NOMO-1 treated with dmso at 0.1 percent for 144 hours (cell line): ENCODE data around the gene CDC42EP3.

Experiments used
- DNase-seq: peaks from one replicate; lab custom pipeline; 2025; ENCODE audit not compliant: unreplicated experiment; lab: John Stamatoyannopoulos, UW

Gene CDC42EP3

DNA sequence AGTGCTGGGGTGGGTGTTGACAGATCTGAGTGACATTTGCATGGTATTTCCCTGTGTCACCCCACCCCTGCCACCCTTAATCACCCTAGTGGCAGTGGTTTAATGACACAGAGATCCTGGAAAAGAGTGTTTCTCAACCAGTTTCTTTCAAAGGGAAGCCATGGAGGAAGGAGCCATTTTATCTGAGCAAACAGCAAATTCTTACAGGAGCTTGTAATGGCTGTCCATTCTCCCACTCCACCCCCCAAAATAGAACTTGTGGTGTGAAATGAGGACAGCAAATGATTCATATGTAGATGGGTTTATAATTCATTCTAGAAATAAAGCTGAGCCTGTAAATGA lies 51.5 kb downstream of the CDC42EP3 start:
- DNase-seq: no peak

DNA sequence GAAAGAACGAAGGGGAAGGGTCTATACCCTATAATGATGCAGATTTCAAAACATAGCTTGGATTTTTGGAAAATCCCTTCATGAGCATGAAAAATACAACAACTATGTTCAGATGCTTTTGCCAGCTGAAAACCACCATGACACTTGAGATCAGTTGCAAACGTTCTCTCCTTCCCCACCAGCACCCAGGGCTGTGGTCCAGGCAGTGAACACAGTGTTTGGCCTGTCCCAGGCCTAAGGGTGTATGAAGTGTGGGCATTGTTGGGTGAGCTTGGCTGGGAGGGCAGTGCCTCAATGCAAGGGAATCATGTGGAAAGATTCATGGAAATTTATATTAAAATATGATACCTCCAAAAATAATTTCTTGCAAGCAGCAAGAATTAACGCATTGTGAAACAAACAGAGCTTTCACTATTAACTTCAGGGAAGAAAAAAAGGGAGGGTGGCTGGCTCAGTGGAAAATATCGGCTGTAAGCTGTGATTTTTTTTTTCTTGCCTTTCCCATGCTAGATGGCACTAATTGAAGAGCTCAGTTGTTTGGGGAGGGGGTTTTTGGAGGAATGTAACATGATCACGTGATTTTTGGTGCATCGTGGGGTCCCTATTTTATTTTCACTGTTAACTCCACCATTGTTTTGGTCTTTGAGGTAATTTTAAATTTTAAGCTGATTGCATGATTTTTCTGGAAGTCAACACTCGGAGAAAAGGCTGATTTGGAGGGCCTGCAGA lies 52.0 kb downstream of the CDC42EP3 start:
- DNase-seq: no peak

- DNase-seq: no peak
Observed at GRCh38 chr2:37618326-37618725, 53.1 kb downstream of the CDC42EP3 start.

DNA sequence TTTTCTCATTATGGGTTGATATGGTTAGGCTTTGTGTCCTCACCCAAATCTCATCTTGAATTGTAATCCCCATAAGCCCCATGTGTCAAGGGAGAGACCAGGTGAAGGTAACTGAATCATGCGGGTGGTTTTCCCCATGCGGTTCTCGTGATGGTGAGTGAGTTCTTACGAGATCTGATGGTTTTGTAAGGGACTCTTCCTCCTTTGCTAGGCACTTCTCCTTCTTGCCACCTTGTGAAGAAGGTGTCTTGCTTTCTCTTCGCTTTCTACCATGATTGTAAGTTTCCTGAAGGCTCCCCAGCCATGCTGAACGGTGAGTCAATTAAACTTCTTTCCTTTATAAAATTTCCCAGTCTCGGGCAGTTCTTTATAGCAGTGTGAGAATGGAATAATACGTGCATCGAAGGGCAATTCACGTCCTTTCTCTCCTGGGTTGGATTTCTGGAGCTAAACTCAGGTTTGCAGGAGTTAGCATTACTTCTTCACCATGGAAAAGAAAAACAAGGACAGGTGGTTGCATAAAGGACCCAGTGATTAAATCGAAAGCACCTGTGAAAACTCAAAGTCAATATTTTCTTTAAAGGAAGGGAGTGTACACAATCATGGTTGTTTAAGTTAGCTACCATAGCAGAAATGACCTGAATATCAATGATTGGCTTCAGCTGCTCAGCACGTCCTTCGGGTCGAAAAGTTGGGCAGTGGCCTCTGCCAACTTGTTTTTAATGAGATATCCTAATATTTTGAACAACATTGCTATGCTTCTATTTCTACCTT lies 54.1 kb downstream of the CDC42EP3 start:
- no peak for DNase-seq

DNA sequence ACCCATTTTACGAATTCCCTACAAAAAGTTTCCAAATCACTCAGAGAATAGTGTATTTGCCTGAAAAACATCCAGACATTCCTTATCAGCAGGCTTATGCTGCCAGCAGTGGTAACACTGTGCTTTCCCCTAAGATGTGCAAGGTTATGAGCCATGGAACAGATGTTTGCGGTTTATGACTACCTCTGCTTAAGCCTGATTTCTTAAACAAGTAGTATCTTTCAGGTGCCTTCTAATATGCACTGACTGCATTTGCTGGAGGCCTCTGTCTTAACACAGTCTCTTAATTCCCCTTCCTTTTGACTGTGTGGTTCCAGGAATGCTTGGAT lies 54.8 kb downstream of the CDC42EP3 start:
- no peak for DNase-seq

GRCh38 chr2:37615804-37616676 lies 55.4 kb downstream of the CDC42EP3 start:
- DNase-seq: peak; percentile 83

GRCh38 chr2:37614061-37614738 lies 57.2 kb downstream of the CDC42EP3 start:
- no peak for DNase-seq

GRCh38 chr2:37612382-37612781 lies 59.1 kb downstream of the CDC42EP3 start:
- no peak for DNase-seq

- DNase-seq: no peak
Observed at GRCh38 chr2:37610638-37611289, 60.7 kb downstream of the CDC42EP3 start.

GRCh38 chr2:37609782-37610181 lies 61.7 kb downstream of the CDC42EP3 start:
- no peak for DNase-seq

- no peak for DNase-seq
Observed at GRCh38 chr2:37604716-37605115, 66.7 kb downstream of the CDC42EP3 start.

GRCh38 chr2:37602702-37603101 lies 68.7 kb downstream of the CDC42EP3 start:
- DNase-seq: no peak

- no peak for DNase-seq
Observed at GRCh38 chr2:37602040-37602439, 69.4 kb downstream of the CDC42EP3 start.

DNA sequence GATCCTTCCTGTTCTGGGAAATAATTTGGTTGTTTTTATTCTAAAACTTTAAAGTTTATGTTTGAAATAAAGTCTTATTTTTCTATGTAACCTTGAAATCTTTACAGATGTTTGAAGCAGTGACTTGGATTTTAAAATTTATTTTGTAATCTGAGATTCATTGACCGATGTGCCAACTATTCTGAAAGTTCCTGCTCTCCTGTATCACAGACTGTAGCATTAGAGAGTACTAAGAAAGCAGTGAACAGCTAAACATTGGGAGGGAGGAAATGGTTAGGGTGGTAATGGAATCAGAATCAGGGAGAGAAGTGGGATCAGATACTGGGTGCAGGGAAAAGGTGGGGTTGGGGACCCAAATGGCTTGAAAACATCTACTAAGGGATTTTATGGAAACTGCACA lies 69.9 kb downstream of the CDC42EP3 start:
- no peak for DNase-seq

DNA sequence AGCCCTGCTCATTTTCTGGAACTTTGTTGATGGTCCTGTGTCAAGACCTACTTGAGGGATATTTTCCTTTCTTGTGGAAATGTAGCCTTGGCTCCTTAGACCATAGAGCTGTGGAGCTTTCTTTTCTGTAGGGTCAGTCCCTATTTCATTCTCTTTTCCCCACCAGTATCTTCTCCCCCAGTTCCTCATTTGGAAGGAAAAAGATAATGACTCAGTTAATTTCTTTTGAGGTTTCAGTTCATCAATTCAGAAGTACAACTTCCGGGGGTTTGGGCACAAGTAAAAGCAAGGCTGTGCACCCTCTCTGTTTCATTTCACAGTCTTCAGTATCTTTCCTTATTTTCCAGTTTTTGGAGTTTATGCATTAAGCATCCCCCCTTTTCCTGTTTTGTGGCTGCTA lies 70.7 kb downstream of the CDC42EP3 start:
- DNase-seq: peak; percentile 68

- no peak for DNase-seq
Observed at GRCh38 chr2:37599688-37600525, 71.5 kb downstream of the CDC42EP3 start.

- no peak for DNase-seq
Observed at GRCh38 chr2:37593694-37594093, 77.7 kb downstream of the CDC42EP3 start.

GRCh38 chr2:37593024-37593423 lies 78.4 kb downstream of the CDC42EP3 start:
- DNase-seq: no peak
